Bone marrow (tissue), 2 donors: ENCODE results near the gene SLC12A7.
"Not testable (repeated sequence)": the region's sequence is repeated elsewhere in the genome, so short reads cannot be mapped to it uniquely, and the experiment has no call there.

Experiments
- DNase-seq, 2 donors: peaks; one replicate each; lab custom pipeline; 2025; lab: John Stamatoyannopoulos, UW

Gene SLC12A7

DNA sequence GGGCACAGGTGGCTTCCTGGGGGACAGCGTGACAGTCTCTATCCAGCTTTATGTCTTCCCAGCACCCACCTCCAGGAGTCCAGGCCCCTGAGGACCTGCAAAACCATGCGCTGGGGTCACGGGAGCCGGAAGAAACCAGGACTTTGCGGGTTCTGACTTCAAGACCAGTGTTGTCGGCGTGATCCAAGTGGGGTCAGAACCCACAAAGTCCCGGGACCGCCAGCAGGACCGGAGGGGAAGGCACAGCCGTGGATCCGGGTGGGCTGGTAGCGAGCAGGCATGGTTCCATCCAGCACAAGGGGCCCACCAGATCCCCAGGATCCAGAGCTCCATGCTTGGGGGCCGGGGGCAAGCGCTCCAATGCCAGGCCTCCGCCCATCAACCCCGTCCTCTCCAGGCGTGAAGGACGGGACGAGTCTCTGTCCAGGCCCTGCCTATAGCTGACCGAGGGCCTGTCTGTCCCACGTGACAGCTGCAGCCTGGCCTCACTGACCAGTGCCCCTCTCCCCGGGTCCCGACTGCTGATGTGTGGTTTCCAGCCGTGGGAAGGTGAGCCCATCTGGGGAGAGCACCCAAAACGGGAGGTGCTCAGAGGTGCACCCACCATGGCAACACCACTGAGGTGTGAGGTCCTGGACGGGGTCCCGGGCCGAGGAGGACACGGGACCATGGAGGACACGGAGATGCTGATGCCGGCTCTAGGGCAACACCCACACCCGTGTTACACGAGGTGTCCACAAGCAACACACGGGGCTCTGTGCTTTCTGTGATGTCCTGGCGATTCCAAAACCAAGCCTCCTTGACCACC, 48.9 kb downstream of the SLC12A7 start:
- DNase-seq = no peak

DNA sequence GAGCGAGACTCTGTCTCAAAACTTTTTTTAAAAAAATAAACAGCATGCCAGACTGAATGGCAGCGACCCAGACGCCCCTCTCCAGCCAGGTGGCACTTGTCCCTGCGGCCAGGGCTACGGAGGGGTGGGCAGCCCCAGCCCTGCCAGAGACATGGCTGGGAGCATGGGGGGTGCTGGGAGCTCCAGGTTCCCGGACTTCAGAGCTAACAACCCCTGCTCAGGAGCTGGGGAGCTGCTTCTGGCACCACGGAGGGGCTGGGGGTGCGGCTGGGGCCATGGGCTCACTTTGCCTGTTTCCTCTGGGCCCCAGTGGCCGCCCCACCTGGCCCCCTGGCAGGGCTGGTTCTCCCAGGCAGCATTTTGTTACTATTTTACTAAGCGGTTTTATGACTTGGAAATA, 49.9 kb downstream of the SLC12A7 start:
- DNase-seq = no peak

DNA sequence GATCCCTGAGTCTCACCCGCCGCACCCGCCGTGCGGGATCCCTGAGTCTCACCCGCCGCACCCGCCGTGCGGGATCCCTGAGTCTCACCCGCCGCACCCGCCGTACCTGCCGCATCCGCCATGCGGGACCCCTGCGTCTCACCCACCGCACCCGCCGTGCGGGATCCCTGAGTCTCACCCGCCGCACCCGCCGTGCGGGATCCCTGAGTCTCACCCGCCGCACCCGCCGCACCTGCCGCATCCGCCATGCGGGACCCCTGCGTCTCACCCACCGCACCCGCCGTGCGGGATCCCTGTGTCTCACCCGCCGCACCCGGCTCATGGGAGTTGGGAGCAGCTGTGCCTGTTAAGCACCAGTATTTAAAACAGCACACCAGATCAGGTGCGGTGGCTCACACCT, 50.6 kb downstream of the SLC12A7 start:
- DNase-seq = not testable (repeated sequence)

DNA sequence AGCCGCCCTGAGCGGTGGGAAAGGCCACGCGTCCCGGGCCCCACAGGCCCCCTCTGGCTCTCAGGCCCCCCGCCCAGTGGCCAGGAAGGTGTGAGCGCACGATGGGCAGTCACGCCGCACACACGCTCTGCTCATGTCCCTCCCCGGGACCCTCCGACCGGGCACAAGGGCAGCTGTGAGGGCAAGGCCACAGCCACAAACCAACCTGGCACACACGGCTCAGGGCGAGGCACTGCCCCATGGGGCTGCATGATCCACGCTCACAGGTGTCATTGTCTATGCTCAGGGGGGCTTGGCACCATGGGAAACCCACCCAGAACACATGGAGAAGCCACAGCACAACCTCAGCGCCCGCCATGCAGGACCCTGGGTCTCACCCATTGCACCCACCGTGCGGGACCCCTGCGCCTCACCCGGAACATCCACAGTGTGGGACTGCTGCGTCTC, 51.3 kb downstream of the SLC12A7 start:
- no peak for DNase-seq

GRCh38 chr5:1059884-1060263, 52.0 kb downstream of the SLC12A7 start:
- no peak for DNase-seq

DNA sequence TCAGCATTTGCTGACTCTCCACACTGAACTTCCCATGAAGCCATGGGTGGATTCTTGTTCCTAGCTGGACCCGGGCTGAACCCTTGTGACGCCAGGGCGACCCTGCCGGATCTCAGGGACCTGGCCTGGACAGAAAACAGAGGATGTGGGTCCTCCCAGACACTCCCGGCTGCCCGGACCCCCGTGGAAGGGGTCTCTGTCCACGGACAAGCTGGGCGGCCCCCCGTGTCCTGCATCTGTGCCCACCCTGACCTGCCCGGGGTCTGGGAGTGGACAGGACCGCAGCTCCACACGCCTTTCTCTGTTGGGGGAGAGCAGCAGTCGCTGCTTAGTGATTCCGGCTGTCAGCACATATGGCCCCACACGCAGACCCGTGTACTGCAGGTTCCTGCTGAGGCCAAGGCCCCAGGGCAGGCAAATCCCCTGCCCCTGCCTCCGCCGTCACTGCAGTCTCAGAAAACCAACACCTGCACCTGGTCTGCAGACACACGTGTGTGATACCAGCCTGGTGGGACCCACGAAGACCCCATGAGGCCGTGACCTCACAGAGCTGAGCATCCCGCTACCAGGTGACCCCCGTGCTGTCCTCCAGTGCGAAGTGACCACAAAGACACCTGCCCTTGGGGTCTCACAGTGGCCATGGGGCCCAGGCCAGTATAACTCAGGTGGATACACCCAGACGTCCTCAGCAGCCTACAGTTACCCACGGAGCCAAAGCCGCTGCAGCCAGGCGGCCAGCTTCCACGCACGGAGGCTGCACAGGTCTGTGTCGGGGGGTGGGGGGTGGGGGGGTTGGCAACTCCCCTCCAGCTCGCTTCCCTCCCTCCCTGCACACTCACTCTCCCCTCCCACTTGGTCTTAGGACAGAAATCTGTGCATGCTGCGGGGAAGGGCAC, 52.6 kb downstream of the SLC12A7 start:
- no peak for DNase-seq

DNA sequence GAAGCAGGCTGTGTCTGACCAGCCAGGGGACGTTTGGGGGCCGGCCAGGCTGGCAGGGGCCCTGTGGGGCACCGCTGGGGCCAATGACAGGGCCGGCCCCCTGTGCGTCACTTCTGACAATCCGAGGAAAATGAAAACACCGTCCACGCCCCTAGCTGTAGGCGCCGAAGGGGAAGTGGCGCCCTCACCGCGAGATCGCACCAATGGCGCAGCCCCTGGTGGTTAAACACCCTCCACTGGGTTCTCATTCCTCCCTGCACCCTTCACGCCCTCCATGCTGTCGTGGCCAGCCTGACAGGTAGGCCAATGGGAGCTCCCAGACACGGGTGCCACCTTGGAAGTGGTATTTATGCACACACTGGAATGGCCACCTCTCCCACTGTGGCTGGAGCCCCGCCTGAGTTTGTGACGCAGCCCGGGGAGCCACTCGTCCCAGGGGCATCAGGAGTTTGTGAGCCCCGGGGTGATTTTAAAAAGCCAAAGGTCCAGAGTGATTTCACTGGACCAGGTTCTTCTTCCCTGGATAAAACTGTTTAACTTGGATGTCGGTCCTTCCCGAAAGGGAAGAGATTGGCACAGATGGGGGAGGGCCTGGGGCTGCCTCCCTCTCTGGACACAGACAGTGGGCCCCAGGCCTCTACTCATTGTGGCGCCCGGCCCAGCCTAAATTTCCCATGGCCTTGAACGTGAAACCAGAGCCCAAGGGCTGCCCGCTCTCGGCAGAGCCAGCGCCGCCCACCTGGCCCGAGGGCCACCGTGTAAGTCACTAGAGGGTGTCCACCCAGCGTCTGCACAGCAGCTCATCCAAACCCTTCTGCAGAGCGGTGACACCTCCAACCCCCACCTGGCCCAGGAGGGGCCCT, 53.5 kb downstream of the SLC12A7 start:
- no peak for DNase-seq

DNA sequence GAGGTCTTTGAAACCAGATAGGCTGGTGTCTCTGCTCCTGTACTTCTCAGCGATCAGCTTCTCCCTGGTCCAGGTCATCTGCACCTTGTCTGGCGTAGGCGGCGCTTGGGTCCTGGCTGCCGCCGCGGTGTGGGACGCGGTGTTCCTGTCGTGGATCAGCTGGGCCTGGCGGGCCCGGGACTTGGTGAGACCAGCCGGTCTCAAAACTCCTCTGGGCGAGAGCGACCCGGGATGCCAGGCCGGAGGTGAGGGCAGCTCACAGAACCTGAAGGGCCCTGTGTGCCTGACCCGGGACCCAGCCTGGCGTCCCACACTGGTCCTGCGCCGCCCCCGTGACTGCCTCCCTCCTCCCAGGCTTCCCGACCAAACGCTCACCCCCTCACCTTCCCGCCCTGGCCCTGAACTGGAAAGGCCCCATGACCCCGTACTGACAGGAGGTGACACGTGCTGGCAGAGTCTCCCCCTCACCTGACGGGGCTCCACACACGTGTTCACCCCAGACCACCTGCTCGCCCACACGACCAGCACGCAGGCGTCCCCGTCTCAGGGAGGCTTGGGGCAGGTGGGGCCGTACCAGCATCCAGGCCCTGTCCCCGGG, 54.3 kb downstream of the SLC12A7 start:
- no peak for DNase-seq

DNA sequence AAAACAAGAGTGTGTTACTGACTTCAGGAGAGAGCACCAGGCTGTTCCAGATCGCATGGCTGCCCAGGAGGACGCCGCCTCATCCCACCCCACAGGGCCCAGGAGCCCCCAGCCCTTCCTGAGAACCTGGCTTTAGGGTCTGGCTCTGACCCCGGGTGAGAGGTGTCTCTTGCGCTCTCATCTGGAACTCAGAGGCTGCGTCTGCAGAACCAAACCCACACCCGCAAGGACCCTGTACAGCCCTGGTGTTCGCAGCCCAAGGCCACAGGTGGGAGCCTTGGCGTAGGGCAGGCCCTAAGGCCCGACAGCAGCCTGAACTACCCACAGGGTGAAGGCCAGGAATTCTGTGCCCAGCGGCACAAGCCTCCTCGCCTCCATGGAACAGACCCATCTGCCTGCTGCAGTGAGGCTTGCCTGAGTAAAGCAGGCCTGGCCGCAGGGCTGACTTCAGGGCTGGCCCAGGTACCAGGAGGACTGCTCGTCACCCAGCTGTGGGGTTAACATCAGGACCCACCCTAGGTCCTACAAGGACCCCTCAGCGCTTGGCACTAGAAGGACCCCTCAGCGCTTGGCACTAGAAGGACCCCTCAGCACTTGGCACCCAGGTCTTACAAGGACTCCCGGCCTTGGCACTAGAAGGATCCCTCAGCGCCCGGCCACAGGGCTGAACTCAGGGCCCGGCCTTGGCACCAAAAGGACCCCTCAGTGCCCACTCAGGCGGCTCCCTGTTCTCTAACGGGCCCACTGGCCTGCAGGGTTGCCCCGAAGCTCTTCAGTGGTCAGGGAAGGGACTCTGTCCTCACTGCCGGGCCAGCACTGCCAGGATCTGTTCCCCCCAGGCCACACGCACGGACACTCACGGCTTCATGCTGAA, 55.0 kb downstream of the SLC12A7 start:
- DNase-seq = no peak

DNA sequence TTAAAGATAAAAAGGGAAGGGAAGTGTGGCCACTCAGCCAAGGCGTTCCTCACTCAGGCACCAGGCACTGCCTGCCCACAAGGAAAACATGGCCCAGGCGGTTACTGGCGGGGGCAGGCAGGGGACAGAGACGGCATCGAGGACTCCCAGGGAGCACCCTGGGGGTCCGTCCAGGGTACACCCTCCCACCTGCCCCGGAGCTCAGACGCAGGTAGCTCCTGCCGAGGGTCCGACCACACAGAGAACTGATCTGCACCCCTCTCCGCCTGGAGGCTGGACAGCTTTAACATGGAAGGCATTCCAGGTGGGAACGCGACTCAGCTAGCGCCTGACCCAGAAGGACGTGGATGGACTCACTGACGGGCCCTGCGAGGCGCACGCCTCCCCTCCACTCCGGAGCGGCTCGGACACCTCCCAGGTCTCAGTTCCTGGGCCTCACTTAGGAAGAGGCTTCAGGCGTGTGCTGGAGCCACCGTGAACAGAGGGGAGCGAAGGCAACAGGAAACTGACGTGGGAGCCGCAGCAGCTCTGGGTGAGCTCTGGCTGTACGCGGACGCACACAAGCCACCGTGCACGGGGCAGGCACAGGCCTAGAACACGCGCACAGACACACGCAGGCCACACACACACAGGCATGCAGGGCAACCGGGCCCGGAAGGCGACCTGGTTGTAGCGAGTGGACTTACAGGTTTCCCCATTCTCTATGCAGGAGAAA, 55.8 kb downstream of the SLC12A7 start:
- no peak for DNase-seq

DNA sequence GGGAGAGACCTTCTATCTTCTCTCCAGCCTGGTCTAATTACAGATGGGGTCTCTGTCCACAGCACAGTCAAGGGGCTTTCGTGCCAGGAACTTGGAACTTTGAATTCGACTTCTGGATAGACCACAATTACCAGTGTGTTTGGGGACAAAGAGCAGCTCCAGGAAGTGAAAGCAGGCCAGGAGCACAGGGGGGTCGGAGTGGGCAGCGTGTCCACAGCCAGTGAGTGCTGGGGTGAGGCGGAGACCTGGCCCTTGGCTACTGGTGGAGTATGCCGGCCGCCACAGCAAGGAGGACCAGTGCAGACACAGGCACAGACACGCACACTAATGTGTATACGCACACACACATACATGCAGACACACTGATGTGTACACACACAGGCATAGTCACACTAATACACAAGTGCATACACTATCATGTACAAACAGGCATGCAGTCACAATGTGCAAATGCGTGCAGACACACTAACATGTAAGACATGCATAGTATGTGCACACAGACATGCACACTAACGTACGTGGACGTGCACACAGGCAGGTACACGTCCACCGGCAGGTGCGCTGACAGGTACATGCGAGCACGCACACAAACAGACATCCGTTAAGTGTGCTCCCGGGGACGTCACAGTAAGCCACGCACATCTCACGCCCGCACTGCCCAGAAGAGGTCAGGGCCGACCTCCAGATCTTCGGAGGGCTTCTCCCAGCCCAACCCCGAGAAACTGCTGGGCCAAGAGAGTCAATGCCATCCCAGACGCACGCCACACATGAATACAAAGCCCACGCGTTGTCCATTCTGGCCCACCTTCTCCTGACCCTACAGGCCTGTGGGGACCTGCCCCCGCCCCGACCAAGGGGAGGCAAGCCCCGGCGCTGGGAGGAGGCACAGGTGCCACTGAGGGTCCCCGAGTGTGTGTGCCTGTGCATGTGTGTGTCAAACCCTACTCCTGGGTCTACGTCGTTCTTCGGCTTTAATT, 56.8 kb downstream of the SLC12A7 start:
- no peak for DNase-seq

DNA sequence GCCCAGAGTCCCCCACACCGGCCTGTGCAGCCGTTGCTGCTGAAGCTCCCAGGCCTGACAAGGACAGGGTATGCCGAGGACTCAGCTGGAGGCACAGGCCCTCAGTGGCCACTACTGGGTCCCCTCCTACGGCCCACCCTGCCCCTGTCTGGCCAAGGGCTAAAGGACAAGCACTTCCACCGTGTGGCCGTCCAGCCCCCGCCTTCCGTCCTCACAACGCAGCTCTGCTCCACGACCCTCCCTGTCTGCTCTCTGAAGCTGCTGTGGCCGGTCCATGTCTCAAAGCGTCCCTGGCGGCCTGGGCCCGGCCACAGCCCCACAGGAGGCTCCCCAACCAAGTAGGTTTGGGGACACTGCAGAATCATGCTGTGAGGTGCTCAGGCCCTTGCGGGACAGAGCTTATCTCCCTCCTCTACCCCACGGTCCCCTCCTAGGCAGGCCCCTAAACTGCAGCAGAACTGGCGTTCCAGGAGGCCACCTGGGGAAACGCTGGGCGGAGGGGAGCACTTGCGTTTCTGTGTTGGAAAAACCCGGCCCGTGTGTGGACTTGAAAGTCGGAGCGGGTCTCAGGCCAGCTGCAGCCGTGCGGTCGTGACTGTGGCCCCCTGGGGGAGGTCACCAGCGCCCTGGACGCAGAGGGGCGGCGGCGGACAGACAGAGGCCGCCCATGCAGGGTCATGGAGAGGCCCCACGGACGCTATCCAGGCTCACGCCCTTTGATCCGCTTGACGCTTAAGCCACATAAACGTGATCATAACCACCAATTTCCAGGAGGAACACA, 57.7 kb downstream of the SLC12A7 start:
- no peak for DNase-seq

- no peak for DNase-seq
Observed at GRCh38 chr5:1053391-1054017, 58.4 kb downstream of the SLC12A7 start.

DNA sequence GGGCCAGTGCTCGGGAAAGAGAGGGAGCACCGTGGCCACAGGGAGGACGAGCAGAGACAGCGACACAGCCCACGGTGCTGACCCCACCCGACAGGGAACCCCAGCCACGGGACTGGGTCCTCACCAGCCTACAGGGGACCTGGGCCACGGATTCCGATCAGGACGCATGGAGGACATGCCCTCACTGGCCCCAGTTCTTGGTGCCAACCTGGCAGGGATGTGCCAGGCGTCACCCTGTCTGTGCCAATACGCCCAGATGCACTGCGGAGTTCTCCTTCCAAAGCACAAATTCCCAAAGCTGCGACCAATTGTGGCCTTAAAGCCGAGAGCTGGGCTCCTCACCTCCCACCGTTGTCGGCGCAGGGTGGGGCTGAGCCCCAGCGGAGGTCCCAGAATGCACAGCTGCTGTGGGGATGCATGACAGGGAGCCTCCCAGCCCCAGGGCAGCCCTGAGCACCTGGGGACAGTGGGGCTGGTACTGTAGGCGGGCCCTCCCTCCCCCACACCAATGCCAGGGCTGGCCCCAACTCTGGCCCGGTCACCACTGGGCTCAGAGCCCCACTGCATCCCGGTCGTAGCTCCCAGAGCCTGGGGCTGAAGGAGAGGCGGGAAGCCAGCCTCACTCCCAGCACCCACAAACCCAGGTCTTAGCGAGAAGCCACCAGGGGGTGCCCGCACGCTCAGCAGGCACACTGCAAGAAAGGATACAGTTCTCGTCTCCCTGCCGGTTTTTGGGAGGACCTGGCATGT, 59.0 kb downstream of the SLC12A7 start:
- DNase-seq = no peak

- DNase-seq = no peak
Observed at GRCh38 chr5:1052076-1052475, 59.8 kb downstream of the SLC12A7 start.

- no peak for DNase-seq
Observed at GRCh38 chr5:1051366-1051720, 60.5 kb downstream of the SLC12A7 start.
